OCI-LY3 (cell line): ENCODE results near the gene VENTX.
"Not testable (repeated sequence)": the region's sequence is repeated elsewhere in the genome, so short reads cannot be mapped to it uniquely, and the experiment has no call there.

Experiments used
- H2AFZ ChIP-seq: fragments of 200-600, 300-600 bp; shearing (Covaris generic); 2 replicates; pipeline ENCODE4 v1.6.0; 2014; ENCODE audit warnings: antibody characterized with exemption, low read depth, low read length
- H3K27ac ChIP-seq: fragments of 200-600, 300-600 bp; sonication (generic); 2 replicates; pipeline ENCODE4 v1.5.1; 2014; ENCODE audit warnings: mild to moderate bottlenecking, low read length, moderate library complexity, mixed read lengths
- H3K27me3 ChIP-seq: fragments of 200-600, 300-600 bp; sonication (generic); 2 replicates; pipeline ENCODE4 v1.6.1; 2014; ENCODE audit warnings: low read depth, low read length, mixed read lengths
- H3K36me3 ChIP-seq: fragments of 200-600, 300-600 bp; sonication (generic); replicated peaks from 2 replicates; pipeline ENCODE3; 2014; ENCODE audit warnings: low read depth, low read length, mixed read lengths
- H3K4me1 ChIP-seq: fragments of 300-600, 200-600 bp; sonication (generic); 2 replicates; pipeline ENCODE4 v1.6.1; 2014; ENCODE audit warnings: low read length, mixed read lengths
- H3K4me2 ChIP-seq: fragments of 200-600, 300-600 bp; sonication (generic); 2 replicates; pipeline ENCODE4 v1.6.1; 2014; ENCODE audit warnings: low read length, mixed read lengths
- H3K4me3 ChIP-seq: fragments of 300-600, 200-600 bp; sonication (generic); 2 replicates; pipeline ENCODE4 v1.5.1; 2014; ENCODE audit warnings: antibody characterized with exemption, mild to moderate bottlenecking, low read length, moderate library complexity
- H3K79me2 ChIP-seq: fragments of 300-600, 200-600 bp; shearing (Covaris generic); 2 replicates; pipeline ENCODE4 v1.6.1; 2014; ENCODE audit warnings: mild to moderate bottlenecking, low read length, mixed read lengths
- H3K9ac ChIP-seq: fragments of 300-600, 200-600 bp; shearing (Covaris generic); 2 replicates; pipeline ENCODE4 v1.6.0; 2014; ENCODE audit warnings: mild to moderate bottlenecking, low read length, moderate library complexity
- H3K9me3 ChIP-seq: fragments of 200-600, 300-600 bp; shearing (Covaris generic); 2 replicates; pipeline ENCODE4 v1.6.1; 2014; ENCODE audit warnings: low read length, mixed read lengths; ENCODE audit not compliant: insufficient read depth
- H4K20me1 ChIP-seq: fragments of 200-600, 300-600 bp; sonication (generic); 2 replicates; pipeline ENCODE4 v1.6.1; 2016; ENCODE audit warnings: low read length, mixed read lengths; ENCODE audit not compliant: insufficient read depth
- CTCF ChIP-seq: fragments of 200-600, 300-600 bp; sonication (generic); IDR thresholded peaks from 2 replicates; pipeline ENCODE4 v1.5.1; 2014; ENCODE audit warnings: antibody characterized with exemption, low read length, low read depth
- EZH2phosphoT487 ChIP-seq: fragments of 200-600 bp; shearing (Covaris generic); IDR thresholded peaks from 2 replicates; pipeline ENCODE4 v1.6.1; 2018; ENCODE audit warnings: antibody characterized with exemption, mixed run types, low read depth

VENTX gene

GRCh38 chr10:133218891-133219290 is 18.8 kb upstream of the VENTX start:
- Histone ChIP-seq H3K4me3 (no peak overlapping the region), H2AFZ (no peak overlapping the region), H3K4me1 (no peaks in the 10 kb centered on the region), H3K9ac (no peak overlapping the region), H3K36me3 (no peaks in the 10 kb centered on the region), H3K9me3 (no peaks in the 10 kb centered on the region), H4K20me1 (no peaks in the 10 kb centered on the region), H3K79me2 (no peaks in the 10 kb centered on the region), H3K4me2 (no peak overlapping the region), H3K27ac (no peak overlapping the region), H3K27me3 (no peaks in the 10 kb centered on the region)
- TF ChIP-seq EZH2phosphoT487 (no peak), CTCF (no peak)

GRCh38 chr10:133219782-133220181 is 17.9 kb upstream of the VENTX start:
- no peak overlapping the region for H2AFZ ChIP-seq
- H3K4me2 ChIP-seq, result no peak overlapping the region
- H3K27me3 ChIP-seq, result no peaks in the 10 kb centered on the region
- H3K79me2 ChIP-seq, result no peaks in the 10 kb centered on the region
- no peaks in the 10 kb centered on the region for H4K20me1 ChIP-seq
- H3K36me3 ChIP-seq, result no peaks in the 10 kb centered on the region
- H3K4me1 ChIP-seq, result no peaks in the 10 kb centered on the region
- H3K4me3 ChIP-seq, result no peak overlapping the region
- no peak overlapping the region for H3K27ac ChIP-seq
- H3K9me3 ChIP-seq, result no peaks in the 10 kb centered on the region
- no peak for TF ChIP-seq CTCF
- TF ChIP-seq EZH2phosphoT487, result no peak
- H3K9ac ChIP-seq, result no peak overlapping the region

- no peaks in the 10 kb centered on the region for H3K79me2 ChIP-seq
- no peaks in the 10 kb centered on the region for H3K27me3 ChIP-seq
Measured at GRCh38 chr10:133221331-133221730, 16.3 kb upstream of the VENTX start.

GRCh38 chr10:133221756-133222155 is 15.9 kb upstream of the VENTX start:
- H3K9ac ChIP-seq, H3K36me3 ChIP-seq, H3K4me3 ChIP-seq, H3K27me3 ChIP-seq, H4K20me1 ChIP-seq, H3K4me1 ChIP-seq, H3K79me2 ChIP-seq, H3K27ac ChIP-seq, H3K4me2 ChIP-seq, H2AFZ ChIP-seq, H3K9me3 ChIP-seq: not testable (repeated sequence)

More at GRCh38 chr10:133221331-133221730, 16.3 kb upstream of the VENTX start:
- Histone ChIP-seq H3K9me3 (no peaks in the 10 kb centered on the region), H3K27ac (no peak overlapping the region), H3K36me3 (no peaks in the 10 kb centered on the region), H2AFZ (no peak overlapping the region), H3K4me3 (no peak overlapping the region), H4K20me1 (no peaks in the 10 kb centered on the region), H3K4me2 (no peak overlapping the region), H3K4me1 (no peaks in the 10 kb centered on the region), H3K9ac (no peak overlapping the region)
- TF ChIP-seq CTCF, result no peak
- TF ChIP-seq EZH2phosphoT487, result no peak

- no peak for TF ChIP-seq EZH2phosphoT487
- no peak for TF ChIP-seq CTCF
- no peak overlapping the region for H3K9ac ChIP-seq
Measured at GRCh38 chr10:133224076-133224475, 13.6 kb upstream of the VENTX start.

More at GRCh38 chr10:133224076-133224475, 13.6 kb upstream of the VENTX start:
- Histone ChIP-seq H3K4me1 (no peaks in the 10 kb centered on the region), H4K20me1 (no peaks in the 10 kb centered on the region), H3K4me2 (no peak overlapping the region), H3K4me3 (no peak overlapping the region), H3K27me3 (no peaks in the 10 kb centered on the region), H3K27ac (no peak overlapping the region), H3K9me3 (no peaks in the 10 kb centered on the region), H2AFZ (no peak overlapping the region), H3K36me3 (no peaks in the 10 kb centered on the region), H3K79me2 (no peaks in the 10 kb centered on the region)
